ENCODE data around the gene KCNT1. TPM values are rescaled to one million over a fixed set of nuclear protein-coding genes. Genes with fewer than 3 reads are reported as not detected.

The KCNT1 gene
- total RNA-seq, 1 donor from 2014 or later: not detected

GRCh38 chr9:135708164-135708563 is 6.2 kb downstream of the KCNT1 start:
- no peak for TF ChIP-seq CTCF (IDR thresholded peaks at IDR 0.05)
- peaks cover 10% of the 10 kb centered on the region for H3K27me3 Mint-ChIP-seq
- ChIA-PET POLR2A (no interaction called here), CTCF (no interaction called here)
- no peak overlapping the region for H3K27ac Mint-ChIP-seq
- no peak for DNase-seq
- H3K9me3 Mint-ChIP-seq: no peaks in the 10 kb centered on the region
- no peak overlapping the region for H3K4me3 Mint-ChIP-seq
- no peaks in the 10 kb centered on the region for H3K36me3 Mint-ChIP-seq (ENCODE audit: low read depth)
- ATAC-seq (ENCODE audit: low read depth): no peak
- intact Hi-C loops (cut with micrococcal nuclease): no loop called here
- no peaks in the 10 kb centered on the region for H3K4me1 Mint-ChIP-seq

- Mint-ChIP-seq H3K27ac (no peak overlapping the region), H3K9me3 (no peaks in the 10 kb centered on the region), H3K27me3 (peaks cover 23% of the 10 kb centered on the region), H3K36me3 (ENCODE audit: low read depth) (no peaks in the 10 kb centered on the region), H3K4me1 (no peaks in the 10 kb centered on the region), H3K4me3 (no peak overlapping the region)
- no peak for TF ChIP-seq CTCF (IDR thresholded peaks at IDR 0.05)
- ChIA-PET POLR2A (no interaction called here), CTCF (no interaction called here)
- no peak for DNase-seq
- ATAC-seq (ENCODE audit: low read depth): no peak
- intact Hi-C loops (cut with micrococcal nuclease): no loop called here
Measured at GRCh38 chr9:135711391-135711790, 9.4 kb downstream of the KCNT1 start.

DNA sequence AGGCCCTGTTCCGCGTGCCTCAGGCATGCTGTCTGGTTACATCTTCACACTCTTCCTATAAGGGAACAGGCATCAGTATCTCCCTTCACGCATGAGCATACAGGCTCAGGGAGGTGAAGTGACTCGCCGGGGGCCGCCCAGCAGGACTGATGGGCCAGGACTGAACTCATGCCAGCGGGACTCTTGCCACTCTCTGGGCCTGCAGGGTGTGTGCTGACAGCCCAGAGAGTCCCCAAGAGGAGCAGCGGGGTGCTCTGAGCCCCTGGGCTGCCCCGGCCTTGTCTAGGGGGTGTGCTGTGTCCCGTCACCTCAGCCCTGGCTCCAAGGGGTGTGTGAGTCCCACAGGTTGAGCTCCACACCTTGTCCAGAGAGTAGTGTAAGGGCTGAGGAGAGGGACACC is 9.9 kb downstream of the KCNT1 start:
- CTCF ChIA-PET: no interaction called here
- H3K9me3 Mint-ChIP-seq: no peaks in the 10 kb centered on the region
- intact Hi-C loops (cut with micrococcal nuclease): no loop called here
- no peak overlapping the region for H3K4me3 Mint-ChIP-seq
- ATAC-seq (ENCODE audit: low read depth) (no peak), DNase-seq (no peak)
- H3K27me3 Mint-ChIP-seq: peaks cover 26% of the 10 kb centered on the region
- no peak overlapping the region for H3K27ac Mint-ChIP-seq
- H3K36me3 Mint-ChIP-seq (ENCODE audit: low read depth): no peaks in the 10 kb centered on the region
- TF ChIP-seq CTCF (IDR thresholded peaks at IDR 0.05): no peak
- POLR2A ChIA-PET: no interaction called here
- H3K4me1 Mint-ChIP-seq: no peaks in the 10 kb centered on the region

- POLR2A ChIA-PET: no interaction called here
- TF ChIP-seq CTCF (IDR thresholded peaks at IDR 0.05): no peak
- H3K27ac Mint-ChIP-seq: no peak overlapping the region
- ATAC-seq (ENCODE audit: low read depth) (no peak), DNase-seq (no peak)
- peaks cover 30% of the 10 kb centered on the region for H3K27me3 Mint-ChIP-seq
- H3K9me3 Mint-ChIP-seq: no peaks in the 10 kb centered on the region
- intact Hi-C loops (cut with micrococcal nuclease): no loop called here
- CTCF ChIA-PET: no interaction called here
- H3K4me3 Mint-ChIP-seq: no peak overlapping the region
- no peaks in the 10 kb centered on the region for H3K4me1 Mint-ChIP-seq
- H3K36me3 Mint-ChIP-seq (ENCODE audit: low read depth): no peaks in the 10 kb centered on the region
Measured at GRCh38 chr9:135712613-135713295, 10.8 kb downstream of the KCNT1 start.

- Mint-ChIP-seq H3K27ac (no peak overlapping the region), H3K9me3 (no peaks in the 10 kb centered on the region), H3K4me1 (no peaks in the 10 kb centered on the region), H3K4me3 (no peak overlapping the region), H3K36me3 (ENCODE audit: low read depth) (no peaks in the 10 kb centered on the region), H3K27me3 (peaks cover 36% of the 10 kb centered on the region)
- ATAC-seq (ENCODE audit: low read depth) (no peak), DNase-seq (no peak)
- ChIA-PET CTCF (no interaction called here), POLR2A (no interaction called here)
- TF ChIP-seq CTCF (IDR thresholded peaks at IDR 0.05): no peak
- intact Hi-C loops (cut with micrococcal nuclease): no loop called here
Measured at GRCh38 chr9:135714242-135715055, 12.5 kb downstream of the KCNT1 start.

Data from activated B cell treated with CpG ODN at 0.5 μM for 24 hours (primary cell).